GM18511 (cell line): ENCODE results near the gene CDH11.

Source experiments
- ATAC-seq: cut with Tn5 transposase; IDR thresholded peaks from one replicate; pipeline ENCODE4 v1.9.1; 2021; ENCODE audit warnings: mild to moderate bottlenecking, moderate library complexity; ENCODE audit not compliant: unreplicated experiment

CDH11 gene

DNA sequence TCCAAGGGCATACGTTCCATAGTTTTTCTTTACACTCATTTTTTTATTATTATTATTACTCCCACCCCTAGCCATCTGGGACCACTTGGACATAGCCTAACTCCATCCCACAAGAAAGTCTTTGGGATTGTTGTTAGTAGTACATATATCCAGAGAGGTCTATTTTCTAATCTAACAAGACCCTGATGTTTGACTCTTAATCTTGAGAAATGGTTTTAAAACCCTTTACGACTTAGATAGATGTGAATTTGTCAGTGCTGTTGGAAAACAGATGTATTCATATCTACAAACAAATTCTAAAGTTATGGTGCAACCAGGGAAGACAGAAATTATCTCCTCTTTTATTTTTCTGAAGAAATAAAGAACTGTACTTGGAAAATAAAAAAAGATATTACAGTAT lies 197.8 kb downstream of the CDH11 start:
- ATAC-seq: no peak

DNA sequence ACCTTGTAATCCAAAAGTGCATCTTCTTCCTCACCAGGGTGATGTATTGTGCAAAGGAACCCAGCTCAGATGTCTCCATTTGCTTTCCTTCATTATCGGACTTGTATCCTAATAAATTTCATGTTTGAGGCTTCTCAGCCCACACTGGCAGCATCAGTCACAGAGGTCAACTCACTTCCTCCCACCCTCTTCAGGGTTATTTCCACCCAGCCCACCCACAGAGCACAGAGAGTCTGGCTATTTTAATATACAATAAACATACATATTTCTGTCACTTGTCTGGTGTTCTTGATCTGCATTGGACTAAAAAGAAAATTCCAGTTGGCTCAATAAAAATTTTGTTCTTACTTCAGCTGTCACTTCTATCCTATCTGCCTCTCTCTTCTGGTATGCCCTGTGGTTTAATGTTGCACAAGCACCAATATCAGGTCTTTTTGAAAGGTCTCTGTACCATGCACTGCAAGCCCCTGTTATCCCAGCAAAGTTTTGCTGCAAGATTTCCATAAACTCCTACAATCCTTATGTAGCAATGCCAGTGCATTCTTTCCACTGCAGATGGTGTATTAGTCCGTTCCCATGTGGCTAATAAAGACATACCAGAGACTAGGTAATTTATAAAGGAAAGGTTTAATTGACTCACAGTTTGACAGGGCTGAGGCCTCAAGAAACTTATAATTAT lies 201.8 kb downstream of the CDH11 start:
- ATAC-seq: no peak

DNA sequence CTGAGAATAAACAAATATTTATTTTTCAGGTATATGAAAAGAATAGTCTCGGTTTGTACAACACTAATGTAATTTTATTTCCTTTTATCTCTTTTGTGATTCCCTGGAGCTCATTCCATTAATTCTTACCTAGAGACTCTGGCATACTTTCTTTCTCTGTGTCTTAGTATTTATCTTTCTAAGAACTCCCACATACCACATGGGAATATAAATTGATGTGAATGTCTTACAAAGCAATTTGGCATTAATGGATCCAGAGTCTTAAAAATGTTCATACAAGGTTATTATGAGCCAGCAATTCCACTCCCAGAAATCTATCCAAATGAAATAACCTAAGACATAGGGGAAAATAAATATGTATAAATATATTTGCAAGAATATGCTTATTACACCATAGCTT lies 202.7 kb downstream of the CDH11 start:
- no peak for ATAC-seq

DNA sequence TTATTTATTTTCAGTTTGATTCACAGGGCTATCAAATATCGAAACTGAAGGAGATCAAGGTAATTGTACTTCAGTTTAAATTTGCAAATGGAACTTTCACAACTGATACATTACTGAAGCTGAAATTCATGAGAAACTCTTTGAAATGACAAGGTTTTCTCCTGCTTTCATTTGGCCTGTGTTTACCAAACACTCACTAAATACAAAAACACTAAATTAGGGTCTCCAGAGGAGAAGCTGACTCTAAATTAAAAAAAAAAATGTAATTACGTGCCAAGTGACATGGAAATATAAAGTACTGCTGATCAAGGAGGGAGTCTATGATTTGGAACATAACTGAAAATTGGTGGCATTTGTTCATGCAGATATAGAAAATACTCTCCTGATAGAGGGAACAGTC lies 205.8 kb downstream of the CDH11 start:
- ATAC-seq: no peak

DNA sequence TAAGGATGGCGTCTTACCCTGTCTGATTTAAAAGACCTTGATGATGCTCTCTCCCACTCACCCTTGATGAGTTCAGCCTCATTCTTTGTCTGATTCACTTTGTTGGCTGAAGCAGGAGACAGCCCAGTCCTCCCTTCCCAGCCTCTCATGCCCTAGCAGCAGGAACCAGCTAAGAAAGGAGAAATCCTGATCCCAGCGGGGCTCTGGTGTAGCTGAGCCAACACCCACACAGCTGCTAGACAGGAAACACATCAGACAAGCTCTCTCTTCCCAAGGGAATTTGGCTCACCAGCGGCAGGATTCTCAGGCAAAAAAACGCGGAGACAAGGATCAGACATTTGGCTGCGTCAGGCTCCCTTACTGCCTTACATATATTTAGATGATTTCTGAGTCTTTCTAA lies 211.5 kb downstream of the CDH11 start:
- no peak for ATAC-seq

DNA sequence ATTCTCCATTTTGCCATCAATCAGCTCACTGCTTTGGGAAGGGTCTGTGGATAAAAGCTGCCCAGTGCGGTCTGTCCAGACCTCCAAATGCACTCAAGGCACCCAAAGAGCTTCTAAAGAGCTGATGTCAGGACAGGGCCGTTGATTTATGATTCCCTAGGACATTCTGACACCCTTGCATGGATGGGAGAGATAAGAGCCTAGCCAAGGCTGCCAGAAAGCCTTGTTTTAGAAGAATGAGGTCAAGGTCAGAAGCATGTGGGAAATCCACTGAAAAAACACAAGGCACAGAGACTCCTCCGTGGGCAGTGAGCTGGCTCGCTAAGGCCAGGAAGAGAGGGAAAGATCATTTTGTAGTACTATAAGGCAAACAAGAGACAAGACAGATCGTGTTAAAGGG lies 214.0 kb downstream of the CDH11 start:
- no peak for ATAC-seq

DNA sequence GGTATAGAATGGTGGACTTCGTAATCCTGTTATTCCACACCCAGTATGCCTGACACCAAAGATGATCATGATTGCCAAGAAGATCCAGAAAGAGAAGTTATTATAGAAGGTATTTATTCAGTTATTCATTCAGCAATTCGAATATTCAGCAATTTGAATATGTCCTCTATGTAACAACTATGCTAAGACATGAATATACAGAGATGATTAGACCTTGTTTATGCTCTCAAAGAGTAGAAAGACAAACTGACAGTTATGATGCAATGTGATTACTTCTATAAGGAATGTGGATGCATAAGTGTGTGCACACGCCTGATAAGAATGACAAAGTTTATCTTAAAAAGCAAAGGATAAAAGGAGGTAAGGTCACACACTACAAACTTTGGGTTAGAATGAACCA lies 218.1 kb downstream of the CDH11 start:
- no peak for ATAC-seq

DNA sequence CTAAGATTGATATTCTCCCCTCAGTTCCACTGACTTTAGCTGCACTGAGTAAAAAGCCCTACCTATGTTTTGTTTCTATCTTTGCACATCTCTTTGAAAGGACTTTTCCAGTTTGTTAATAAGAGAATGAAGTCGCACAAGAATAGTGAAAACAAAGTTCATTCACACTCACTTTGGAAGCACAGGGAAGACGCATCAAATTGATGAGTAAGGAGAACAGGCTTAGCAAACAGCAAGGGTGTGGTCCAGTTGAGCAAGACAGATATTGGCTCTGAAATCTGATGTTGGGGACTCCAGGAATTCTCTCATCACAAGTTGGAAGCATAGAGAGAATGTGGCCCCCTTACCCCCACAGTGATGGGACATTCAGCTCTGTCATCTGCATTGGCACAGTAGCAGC lies 221.3 kb downstream of the CDH11 start:
- no peak for ATAC-seq

DNA sequence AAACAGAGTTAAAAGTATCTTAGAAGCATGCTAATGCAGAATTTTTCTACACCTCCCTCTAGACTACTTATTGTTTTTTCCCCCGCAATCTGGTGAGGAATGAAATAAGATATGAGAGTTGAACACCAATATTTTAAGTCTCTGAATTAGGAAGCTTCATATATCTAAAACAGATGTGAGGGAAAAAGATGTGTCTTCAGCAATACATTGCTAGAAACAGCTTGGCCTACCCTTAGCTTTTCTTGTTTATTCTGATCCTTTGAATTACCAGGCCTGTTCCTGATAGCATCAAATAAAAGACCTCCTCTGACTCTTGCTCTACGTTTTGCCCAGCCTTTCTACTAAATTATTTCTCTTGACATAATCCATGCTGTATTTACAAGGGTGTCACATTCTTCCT lies 221.8 kb downstream of the CDH11 start:
- ATAC-seq: no peak

DNA sequence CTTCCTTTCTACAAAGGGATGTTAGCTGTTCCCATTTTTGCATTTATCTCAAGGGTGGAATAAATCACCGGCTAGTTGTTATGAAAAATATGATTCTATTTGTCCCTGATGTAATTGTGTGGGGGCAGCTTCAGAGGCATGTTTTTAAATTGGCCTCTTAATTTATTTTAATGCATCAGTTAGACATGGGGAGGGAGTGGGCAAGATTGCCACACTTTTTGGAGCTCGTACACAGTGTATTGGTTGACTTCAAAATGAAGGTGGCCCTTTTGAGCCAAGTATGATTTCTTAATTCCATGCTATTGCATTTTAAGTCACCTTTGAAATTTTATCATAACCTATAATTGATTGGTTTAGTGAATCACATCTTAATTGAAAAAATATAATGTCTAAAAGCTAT lies 223.7 kb downstream of the CDH11 start:
- no peak for ATAC-seq
